ENCODE measurements around the gene NGFR.

The NGFR gene

DNA sequence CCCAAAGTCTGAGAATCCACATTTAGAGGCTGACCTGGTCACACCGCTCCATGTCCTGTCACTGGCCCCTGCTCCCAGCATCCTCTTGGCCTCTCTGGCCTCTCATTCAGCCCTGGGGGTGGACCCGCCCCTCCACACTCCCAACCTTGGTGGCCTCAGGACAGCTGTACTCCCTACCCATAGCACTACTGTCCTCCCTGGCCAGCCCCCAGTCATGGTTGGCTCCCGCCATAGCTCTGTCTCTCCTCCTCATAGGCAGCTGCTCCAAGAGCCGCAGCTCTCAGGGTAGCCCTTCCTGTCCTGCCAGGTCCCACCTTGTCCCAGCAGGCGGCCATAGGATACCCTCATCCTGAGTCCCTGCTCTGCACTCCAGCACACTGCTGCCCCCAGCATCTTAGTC, 42.4 kb upstream of the NGFR start:
- TF ChIP-seq ZNF37A (tag by site-specific recombination; IDR thresholded peaks at IDR 0.05), result no peak
- TF ChIP-seq ZNF248 (tag by site-specific recombination; IDR thresholded peaks at IDR 0.05), result no peak
- no peak for TF ChIP-seq HOXA7 (CRISPR knock-in tag; IDR thresholded peaks at IDR 0.05; ENCODE audit: borderline replicate concordance)
- no peak for TF ChIP-seq ZBTB8A (tag by site-specific recombination; IDR thresholded peaks at IDR 0.05)
- TF ChIP-seq, protein P1, sequence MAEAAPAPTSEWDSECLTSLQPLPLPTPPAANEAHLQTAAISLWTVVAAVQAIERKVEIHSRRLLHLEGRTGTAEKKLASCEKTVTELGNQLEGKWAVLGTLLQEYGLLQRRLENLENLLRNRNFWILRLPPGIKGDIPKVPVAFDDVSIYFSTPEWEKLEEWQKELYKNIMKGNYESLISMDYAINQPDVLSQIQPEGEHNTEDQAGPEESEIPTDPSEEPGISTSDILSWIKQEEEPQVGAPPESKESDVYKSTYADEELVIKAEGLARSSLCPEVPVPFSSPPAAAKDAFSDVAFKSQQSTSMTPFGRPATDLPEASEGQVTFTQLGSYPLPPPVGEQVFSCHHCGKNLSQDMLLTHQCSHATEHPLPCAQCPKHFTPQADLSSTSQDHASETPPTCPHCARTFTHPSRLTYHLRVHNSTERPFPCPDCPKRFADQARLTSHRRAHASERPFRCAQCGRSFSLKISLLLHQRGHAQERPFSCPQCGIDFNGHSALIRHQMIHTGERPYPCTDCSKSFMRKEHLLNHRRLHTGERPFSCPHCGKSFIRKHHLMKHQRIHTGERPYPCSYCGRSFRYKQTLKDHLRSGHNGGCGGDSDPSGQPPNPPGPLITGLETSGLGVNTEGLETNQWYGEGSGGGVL (tag by site-specific recombination; IDR thresholded peaks at IDR 0.05), result no peak
- no peak for TF ChIP-seq ZNF571 (tag by site-specific recombination; IDR thresholded peaks at IDR 0.05)
- TF ChIP-seq, protein P2, sequence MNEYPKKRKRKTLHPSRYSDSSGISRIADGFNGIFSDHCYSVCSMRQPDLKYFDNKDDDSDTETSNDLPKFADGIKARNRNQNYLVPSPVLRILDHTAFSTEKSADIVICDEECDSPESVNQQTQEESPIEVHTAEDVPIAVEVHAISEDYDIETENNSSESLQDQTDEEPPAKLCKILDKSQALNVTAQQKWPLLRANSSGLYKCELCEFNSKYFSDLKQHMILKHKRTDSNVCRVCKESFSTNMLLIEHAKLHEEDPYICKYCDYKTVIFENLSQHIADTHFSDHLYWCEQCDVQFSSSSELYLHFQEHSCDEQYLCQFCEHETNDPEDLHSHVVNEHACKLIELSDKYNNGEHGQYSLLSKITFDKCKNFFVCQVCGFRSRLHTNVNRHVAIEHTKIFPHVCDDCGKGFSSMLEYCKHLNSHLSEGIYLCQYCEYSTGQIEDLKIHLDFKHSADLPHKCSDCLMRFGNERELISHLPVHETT (tag by site-specific recombination; IDR thresholded peaks at IDR 0.05), result no peak
- no peak for TF ChIP-seq ZNF561 (tag by site-specific recombination; IDR thresholded peaks at IDR 0.05; ENCODE audit: borderline replicate concordance)
- no peak for TF ChIP-seq ZNF658 (tag by site-specific recombination; IDR thresholded peaks at IDR 0.05)
- no peak for TF ChIP-seq ZNF311 (tag by site-specific recombination; IDR thresholded peaks at IDR 0.05; ENCODE audit: borderline replicate concordance)
- TF ChIP-seq ZNF354C (tag by site-specific recombination; IDR thresholded peaks at IDR 0.05; ENCODE audit: borderline replicate concordance, low read depth), result no peak
- no peak for TF ChIP-seq RBAK (tag by site-specific recombination; IDR thresholded peaks at IDR 0.05)
- no peak for TF ChIP-seq ZFHX2 (tag by site-specific recombination; conservative IDR thresholded peaks at IDR 0.05)
- Histone ChIP-seq H3K4me3 (ENCODE audit: low read depth, low read length) (no peak overlapping the region), H3K27ac (ENCODE audit: extremely low read depth, low read depth, low read length) (no peak overlapping the region), H3K36me3 (ENCODE audit: control insufficient read depth in 2 of 2, insufficient read depth in 1 of 2, low read length in 2 of 2) (no peaks in the 10 kb centered on the region), H3K4me1 (ENCODE audit: control insufficient read depth, insufficient read depth, low read length) (no peaks in the 10 kb centered on the region; the same call in 1 of the 2 replicates), H3K9me3 (ENCODE audit: control insufficient read depth, insufficient read depth, low read depth, low read length) (no peaks in the 10 kb centered on the region)
- CTCF ChIA-PET, result interaction anchor here (0.6 to 1.5 kb wide), 5 partner anchors 11 to 558 kb away, joined by 3 to 6 read pairs (median 3); no protein-coding TSS in a partner anchor
- POLR2A ChIA-PET, result no interaction called here

DNA sequence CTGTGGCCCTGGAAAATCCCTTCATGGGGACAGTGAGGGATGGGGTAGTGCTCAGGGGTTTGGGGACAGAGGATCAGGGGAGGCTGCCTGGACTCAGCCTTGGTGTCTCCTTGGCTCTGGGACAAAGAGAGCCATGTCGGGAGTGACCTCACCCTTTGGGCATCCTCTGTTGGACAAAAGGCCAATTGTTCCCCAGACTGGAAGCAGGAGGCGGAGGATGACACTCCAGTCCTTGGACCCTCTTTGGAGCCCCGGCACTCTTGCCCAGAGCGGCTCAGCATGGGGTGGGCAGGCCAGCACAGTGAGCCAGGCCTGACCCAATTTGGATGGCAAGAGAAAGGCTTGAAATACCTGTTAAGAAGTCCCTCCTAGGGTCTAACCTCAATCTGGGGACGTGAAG, 41.0 kb upstream of the NGFR start:
- CTCF ChIA-PET, result interaction anchor here (0.6 to 1.2 kb wide), 2 partner anchors 10 to 135 kb away, joined by 3 to 6 read pairs; no protein-coding TSS in a partner anchor
- no peak overlapping the region for H3K27ac ChIP-seq (ENCODE audit: extremely low read depth, low read depth, low read length)
- no peaks in the 10 kb centered on the region for H3K9me3 ChIP-seq (ENCODE audit: control insufficient read depth, insufficient read depth, low read depth, low read length)
- TF ChIP-seq ZNF747 (tag by site-specific recombination; IDR thresholded peaks at IDR 0.05) (no peak), ZNF394 (tag by site-specific recombination; IDR thresholded peaks at IDR 0.05; ENCODE audit: borderline replicate concordance) (no peak), ZNF473 (tag by site-specific recombination; IDR thresholded peaks at IDR 0.05) (no peak), ZNF114 (tag by site-specific recombination; IDR thresholded peaks at IDR 0.05) (no peak), ZNF292 (tag by site-specific recombination; IDR thresholded peaks at IDR 0.05; ENCODE audit: borderline replicate concordance, low read depth) (no peak), ZNF324 (tag by site-specific recombination; IDR thresholded peaks at IDR 0.05) (no peak)
- TF ChIP-seq, protein P3, sequence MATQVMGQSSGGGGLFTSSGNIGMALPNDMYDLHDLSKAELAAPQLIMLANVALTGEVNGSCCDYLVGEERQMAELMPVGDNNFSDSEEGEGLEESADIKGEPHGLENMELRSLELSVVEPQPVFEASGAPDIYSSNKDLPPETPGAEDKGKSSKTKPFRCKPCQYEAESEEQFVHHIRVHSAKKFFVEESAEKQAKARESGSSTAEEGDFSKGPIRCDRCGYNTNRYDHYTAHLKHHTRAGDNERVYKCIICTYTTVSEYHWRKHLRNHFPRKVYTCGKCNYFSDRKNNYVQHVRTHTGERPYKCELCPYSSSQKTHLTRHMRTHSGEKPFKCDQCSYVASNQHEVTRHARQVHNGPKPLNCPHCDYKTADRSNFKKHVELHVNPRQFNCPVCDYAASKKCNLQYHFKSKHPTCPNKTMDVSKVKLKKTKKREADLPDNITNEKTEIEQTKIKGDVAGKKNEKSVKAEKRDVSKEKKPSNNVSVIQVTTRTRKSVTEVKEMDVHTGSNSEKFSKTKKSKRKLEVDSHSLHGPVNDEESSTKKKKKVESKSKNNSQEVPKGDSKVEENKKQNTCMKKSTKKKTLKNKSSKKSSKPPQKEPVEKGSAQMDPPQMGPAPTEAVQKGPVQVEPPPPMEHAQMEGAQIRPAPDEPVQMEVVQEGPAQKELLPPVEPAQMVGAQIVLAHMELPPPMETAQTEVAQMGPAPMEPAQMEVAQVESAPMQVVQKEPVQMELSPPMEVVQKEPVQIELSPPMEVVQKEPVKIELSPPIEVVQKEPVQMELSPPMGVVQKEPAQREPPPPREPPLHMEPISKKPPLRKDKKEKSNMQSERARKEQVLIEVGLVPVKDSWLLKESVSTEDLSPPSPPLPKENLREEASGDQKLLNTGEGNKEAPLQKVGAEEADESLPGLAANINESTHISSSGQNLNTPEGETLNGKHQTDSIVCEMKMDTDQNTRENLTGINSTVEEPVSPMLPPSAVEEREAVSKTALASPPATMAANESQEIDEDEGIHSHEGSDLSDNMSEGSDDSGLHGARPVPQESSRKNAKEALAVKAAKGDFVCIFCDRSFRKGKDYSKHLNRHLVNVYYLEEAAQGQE (tag by site-specific recombination; IDR thresholded peaks at IDR 0.05), result no peak
- TF ChIP-seq, protein P4, sequence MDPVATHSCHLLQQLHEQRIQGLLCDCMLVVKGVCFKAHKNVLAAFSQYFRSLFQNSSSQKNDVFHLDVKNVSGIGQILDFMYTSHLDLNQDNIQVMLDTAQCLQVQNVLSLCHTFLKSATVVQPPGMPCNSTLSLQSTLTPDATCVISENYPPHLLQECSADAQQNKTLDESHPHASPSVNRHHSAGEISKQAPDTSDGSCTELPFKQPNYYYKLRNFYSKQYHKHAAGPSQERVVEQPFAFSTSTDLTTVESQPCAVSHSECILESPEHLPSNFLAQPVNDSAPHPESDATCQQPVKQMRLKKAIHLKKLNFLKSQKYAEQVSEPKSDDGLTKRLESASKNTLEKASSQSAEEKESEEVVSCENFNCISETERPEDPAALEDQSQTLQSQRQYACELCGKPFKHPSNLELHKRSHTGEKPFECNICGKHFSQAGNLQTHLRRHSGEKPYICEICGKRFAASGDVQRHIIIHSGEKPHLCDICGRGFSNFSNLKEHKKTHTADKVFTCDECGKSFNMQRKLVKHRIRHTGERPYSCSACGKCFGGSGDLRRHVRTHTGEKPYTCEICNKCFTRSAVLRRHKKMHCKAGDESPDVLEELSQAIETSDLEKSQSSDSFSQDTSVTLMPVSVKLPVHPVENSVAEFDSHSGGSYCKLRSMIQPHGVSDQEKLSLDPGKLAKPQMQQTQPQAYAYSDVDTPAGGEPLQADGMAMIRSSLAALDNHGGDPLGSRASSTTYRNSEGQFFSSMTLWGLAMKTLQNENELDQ (tag by site-specific recombination; IDR thresholded peaks at IDR 0.05; ENCODE audit: low read depth), result no peak
- TF ChIP-seq, protein P5, sequence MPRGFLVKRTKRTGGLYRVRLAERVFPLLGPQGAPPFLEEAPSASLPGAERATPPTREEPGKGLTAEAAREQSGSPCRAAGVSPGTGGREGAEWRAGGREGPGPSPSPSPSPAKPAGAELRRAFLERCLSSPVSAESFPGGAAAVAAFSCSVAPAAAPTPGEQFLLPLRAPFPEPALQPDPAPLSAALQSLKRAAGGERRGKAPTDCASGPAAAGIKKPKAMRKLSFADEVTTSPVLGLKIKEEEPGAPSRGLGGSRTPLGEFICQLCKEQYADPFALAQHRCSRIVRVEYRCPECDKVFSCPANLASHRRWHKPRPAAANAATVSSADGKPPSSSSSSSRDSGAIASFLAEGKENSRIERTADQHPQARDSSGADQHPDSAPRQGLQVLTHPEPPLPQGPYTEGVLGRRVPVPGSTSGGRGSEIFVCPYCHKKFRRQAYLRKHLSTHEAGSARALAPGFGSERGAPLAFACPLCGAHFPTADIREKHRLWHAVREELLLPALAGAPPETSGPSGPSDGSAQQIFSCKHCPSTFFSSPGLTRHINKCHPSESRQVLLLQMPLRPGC (tag by site-specific recombination; IDR thresholded peaks at IDR 0.05), result no peak
- H3K36me3 ChIP-seq (ENCODE audit: control insufficient read depth in 2 of 2, insufficient read depth in 1 of 2, low read length in 2 of 2), result no peaks in the 10 kb centered on the region
- POLR2A ChIA-PET, result interaction anchor here (1.4 kb wide), 1 partner anchor 11 kb away, joined by 3 read pairs; no protein-coding TSS in a partner anchor
- no peak overlapping the region for H3K4me3 ChIP-seq (ENCODE audit: low read depth, low read length)
- H3K4me1 ChIP-seq (ENCODE audit: control insufficient read depth, insufficient read depth, low read length), result no peaks in the 10 kb centered on the region; the same call in 1 of the 2 replicates

Measured in HEK293 (cell line).